Measurements from ENCODE around the gene RUNX2.

DNA sequence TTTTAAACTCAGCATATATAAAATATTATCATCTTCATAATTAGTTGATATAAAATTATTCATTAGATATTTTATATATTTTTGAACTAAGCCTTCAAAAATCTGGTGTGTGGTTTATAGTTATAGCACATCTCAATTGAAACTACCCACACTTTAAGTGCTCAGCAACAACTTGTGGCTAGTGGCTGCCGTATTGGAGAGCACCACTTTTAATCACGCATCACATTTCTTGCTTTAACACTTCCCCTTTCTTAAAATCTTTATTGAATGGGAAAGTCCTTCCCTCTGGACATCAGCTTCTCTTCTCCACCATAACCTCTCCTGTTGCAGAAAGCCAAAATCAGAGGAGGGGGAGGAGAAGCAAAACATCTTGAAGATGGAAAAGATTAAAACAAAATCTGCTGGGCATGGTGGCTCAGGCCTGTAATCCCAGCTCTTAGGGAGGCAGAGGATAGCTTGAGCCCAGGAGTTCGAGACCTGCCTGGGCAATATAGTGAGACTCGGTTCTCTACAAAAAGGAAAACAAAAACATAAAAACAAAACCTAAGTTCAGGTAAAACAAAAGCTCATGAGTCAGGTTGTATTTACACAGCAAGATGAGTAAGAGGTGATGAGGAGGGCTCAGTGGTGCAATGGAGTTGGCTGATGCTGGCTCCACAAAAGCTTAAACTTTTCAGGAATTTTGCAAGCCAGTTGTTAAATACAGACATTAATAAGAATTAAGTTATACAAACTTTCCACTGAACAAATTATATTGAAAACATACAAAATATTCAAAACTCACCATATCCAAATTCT, 286.6 kb downstream of the RUNX2 start:
- TF ChIP-seq, protein P1, sequence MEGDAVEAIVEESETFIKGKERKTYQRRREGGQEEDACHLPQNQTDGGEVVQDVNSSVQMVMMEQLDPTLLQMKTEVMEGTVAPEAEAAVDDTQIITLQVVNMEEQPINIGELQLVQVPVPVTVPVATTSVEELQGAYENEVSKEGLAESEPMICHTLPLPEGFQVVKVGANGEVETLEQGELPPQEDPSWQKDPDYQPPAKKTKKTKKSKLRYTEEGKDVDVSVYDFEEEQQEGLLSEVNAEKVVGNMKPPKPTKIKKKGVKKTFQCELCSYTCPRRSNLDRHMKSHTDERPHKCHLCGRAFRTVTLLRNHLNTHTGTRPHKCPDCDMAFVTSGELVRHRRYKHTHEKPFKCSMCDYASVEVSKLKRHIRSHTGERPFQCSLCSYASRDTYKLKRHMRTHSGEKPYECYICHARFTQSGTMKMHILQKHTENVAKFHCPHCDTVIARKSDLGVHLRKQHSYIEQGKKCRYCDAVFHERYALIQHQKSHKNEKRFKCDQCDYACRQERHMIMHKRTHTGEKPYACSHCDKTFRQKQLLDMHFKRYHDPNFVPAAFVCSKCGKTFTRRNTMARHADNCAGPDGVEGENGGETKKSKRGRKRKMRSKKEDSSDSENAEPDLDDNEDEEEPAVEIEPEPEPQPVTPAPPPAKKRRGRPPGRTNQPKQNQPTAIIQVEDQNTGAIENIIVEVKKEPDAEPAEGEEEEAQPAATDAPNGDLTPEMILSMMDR (conservative IDR thresholded peaks at IDR 0.05), result no peak
- TF ChIP-seq ZFX (IDR thresholded peaks at IDR 0.05), result no peak

All from C4-2B (cell line).